OCI-LY3 (cell line): Measurements from ENCODE around the gene ALDH3A1.

ENCODE experiments used
- EZH2phosphoT487 ChIP-seq: fragments of 200-600 bp; shearing (Covaris generic); IDR thresholded peaks from 2 replicates; pipeline ENCODE4 v1.6.1; 2018; ENCODE audit warnings: antibody characterized with exemption, mixed run types, low read depth
- TF ChIP-seq, protein P1 (sequence below): fragments of 200-600, 300-600 bp; sonication (generic); IDR thresholded peaks from 2 replicates; pipeline ENCODE4 v1.5.1; 2014; ENCODE audit warnings: antibody characterized with exemption, low read length, low read depth

DNA sequence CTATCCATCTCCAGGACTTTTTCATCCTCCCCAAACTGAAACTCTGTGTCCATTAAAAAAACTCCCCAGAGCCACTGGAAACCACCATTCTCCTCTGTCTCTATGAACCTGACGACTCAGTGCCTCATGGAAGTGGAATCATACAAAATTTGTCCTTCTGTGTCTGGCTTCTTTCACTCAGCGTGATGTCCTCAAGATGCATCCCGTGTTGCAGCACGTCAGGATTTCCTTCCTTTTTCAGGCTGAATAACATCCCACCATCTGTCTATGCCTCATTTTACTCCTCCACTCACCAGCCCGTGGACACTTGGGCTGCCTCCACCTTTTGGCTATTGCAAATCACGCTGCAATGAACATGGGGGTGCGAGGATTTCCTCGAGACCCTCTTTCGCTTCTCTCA is 12.6 kb upstream of the ALDH3A1 start:
- TF ChIP-seq, protein P1, sequence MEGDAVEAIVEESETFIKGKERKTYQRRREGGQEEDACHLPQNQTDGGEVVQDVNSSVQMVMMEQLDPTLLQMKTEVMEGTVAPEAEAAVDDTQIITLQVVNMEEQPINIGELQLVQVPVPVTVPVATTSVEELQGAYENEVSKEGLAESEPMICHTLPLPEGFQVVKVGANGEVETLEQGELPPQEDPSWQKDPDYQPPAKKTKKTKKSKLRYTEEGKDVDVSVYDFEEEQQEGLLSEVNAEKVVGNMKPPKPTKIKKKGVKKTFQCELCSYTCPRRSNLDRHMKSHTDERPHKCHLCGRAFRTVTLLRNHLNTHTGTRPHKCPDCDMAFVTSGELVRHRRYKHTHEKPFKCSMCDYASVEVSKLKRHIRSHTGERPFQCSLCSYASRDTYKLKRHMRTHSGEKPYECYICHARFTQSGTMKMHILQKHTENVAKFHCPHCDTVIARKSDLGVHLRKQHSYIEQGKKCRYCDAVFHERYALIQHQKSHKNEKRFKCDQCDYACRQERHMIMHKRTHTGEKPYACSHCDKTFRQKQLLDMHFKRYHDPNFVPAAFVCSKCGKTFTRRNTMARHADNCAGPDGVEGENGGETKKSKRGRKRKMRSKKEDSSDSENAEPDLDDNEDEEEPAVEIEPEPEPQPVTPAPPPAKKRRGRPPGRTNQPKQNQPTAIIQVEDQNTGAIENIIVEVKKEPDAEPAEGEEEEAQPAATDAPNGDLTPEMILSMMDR, result no peak
- no peak for TF ChIP-seq EZH2phosphoT487
